ENCODE results near the gene COL24A1. TPM values are rescaled to one million over a fixed set of nuclear protein-coding genes. Genes with fewer than 3 reads are reported as not detected.

The COL24A1 gene
- total RNA-seq, 1 donor from 2014 or later, result 2.7 TPM

GRCh38 chr1:86152887-86153286 is 3.7 kb downstream of the COL24A1 start:
- Mint-ChIP-seq H3K27ac (no peak overlapping the region), H3K4me1 (peaks cover 26% of the 10 kb centered on the region), H3K9me3 (no peaks in the 10 kb centered on the region), H3K4me3 (no peak overlapping the region), H3K36me3 (no peaks in the 10 kb centered on the region), H3K27me3 (ENCODE audit: low read depth) (peaks cover 65% of the 10 kb centered on the region)
- no peak for DNase-seq (ENCODE audit: low spot score in 2 of 2, unreplicated experiment in 2 of 2)
- no peak for TF ChIP-seq CTCF (IDR thresholded peaks at IDR 0.05; ENCODE audit: unreplicated experiment)

DNA sequence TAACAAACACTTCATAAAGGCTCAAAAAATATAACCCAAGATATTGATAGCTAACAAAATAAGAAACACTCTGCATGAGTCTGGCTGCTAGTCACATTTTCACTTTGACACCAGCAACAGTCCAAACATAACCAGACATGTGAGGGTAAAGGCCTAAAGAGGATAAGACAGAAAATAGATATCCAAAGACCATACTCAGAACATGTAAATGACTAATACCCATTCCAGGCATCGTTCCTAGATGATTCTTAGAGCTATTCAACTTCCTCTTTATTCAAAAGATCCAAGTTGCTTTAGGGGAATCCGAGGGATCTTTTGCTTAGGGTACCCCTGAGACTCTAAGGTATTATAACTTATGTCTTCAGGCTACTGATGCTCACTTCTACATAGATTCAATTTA is 5.1 kb downstream of the COL24A1 start:
- TF ChIP-seq CTCF (IDR thresholded peaks at IDR 0.05; ENCODE audit: unreplicated experiment), result no peak
- Mint-ChIP-seq H3K27ac (no peak overlapping the region), H3K9me3 (no peaks in the 10 kb centered on the region), H3K36me3 (no peaks in the 10 kb centered on the region), H3K27me3 (ENCODE audit: low read depth) (peaks cover 54% of the 10 kb centered on the region), H3K4me3 (no peak overlapping the region), H3K4me1 (peaks cover 19% of the 10 kb centered on the region)
- DNase-seq (ENCODE audit: low spot score in 2 of 2, unreplicated experiment in 2 of 2), result no peak

DNA sequence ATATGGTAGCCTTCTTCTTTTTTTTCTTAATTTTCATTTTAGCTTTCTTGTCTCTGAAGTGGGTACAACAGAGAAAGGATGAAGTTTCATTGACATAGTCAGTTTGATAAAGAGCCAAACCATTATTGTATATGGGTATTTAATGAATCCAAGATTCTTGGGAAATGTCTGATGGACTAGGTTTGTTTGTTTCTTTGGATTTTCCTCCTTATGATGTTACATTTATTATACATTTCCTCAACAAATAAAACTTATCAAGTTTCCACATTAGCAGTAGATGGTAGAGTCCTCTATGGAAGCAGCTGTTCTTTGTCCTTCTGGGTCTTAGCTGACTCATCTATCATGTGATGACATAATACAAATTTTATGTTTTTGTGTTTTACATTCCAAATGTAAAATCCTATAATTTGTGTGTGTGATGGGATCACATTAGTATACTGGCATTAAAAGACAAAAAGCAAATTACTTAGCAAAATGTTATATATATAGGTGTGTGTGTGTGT is 6.0 kb downstream of the COL24A1 start:
- H3K27me3 Mint-ChIP-seq (ENCODE audit: low read depth), result peaks cover 46% of the 10 kb centered on the region
- H3K36me3 Mint-ChIP-seq, result no peaks in the 10 kb centered on the region
- H3K4me1 Mint-ChIP-seq, result peaks cover 11% of the 10 kb centered on the region
- H3K27ac Mint-ChIP-seq, result no peak overlapping the region
- DNase-seq (ENCODE audit: low spot score in 2 of 2, unreplicated experiment in 2 of 2), result no peak
- H3K9me3 Mint-ChIP-seq, result no peaks in the 10 kb centered on the region
- no peak overlapping the region for H3K4me3 Mint-ChIP-seq
- TF ChIP-seq CTCF (IDR thresholded peaks at IDR 0.05; ENCODE audit: unreplicated experiment), result no peak

GRCh38 chr1:86149591-86149990 is 7.0 kb downstream of the COL24A1 start:
- H3K36me3 Mint-ChIP-seq, result no peaks in the 10 kb centered on the region
- no peak overlapping the region for H3K4me3 Mint-ChIP-seq
- H3K27me3 Mint-ChIP-seq (ENCODE audit: low read depth), result peaks cover 36% of the 10 kb centered on the region
- H3K9me3 Mint-ChIP-seq, result no peaks in the 10 kb centered on the region
- no peak for DNase-seq (ENCODE audit: low spot score in 2 of 2, unreplicated experiment in 2 of 2)
- TF ChIP-seq CTCF (IDR thresholded peaks at IDR 0.05; ENCODE audit: unreplicated experiment), result no peak
- no peak overlapping the region for H3K27ac Mint-ChIP-seq
- H3K4me1 Mint-ChIP-seq, result peaks cover 4% of the 10 kb centered on the region

- no peak overlapping the region for H3K4me3 Mint-ChIP-seq
- H3K9me3 Mint-ChIP-seq, result no peaks in the 10 kb centered on the region
- no peak for DNase-seq (ENCODE audit: low spot score in 2 of 2, unreplicated experiment in 2 of 2)
- no peaks in the 10 kb centered on the region for H3K4me1 Mint-ChIP-seq
- H3K27ac Mint-ChIP-seq, result no peak overlapping the region
- TF ChIP-seq CTCF (IDR thresholded peaks at IDR 0.05; ENCODE audit: unreplicated experiment), result no peak
- no peaks in the 10 kb centered on the region for H3K36me3 Mint-ChIP-seq
- H3K27me3 Mint-ChIP-seq (ENCODE audit: low read depth), result peaks cover 27% of the 10 kb centered on the region
Measured at GRCh38 chr1:86147755-86148154, 8.8 kb downstream of the COL24A1 start.

DNA sequence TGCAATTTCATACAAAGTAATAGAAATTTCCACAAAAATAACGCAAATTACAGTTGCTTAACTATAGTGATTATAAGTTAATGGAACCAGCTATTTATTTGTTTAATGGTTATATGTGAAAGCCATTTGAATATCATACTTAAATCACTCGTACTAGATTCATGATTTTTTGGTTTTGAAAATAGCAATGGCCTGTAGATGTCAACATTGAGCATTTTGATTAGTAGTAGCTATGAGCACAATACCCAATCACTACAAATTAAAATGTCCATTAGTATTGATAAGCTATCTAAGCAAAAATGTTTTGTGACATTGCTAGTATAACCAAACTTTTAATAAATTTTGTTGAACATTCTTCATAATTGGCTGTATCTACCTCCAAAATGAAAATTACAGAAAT is 10.0 kb downstream of the COL24A1 start:
- no peaks in the 10 kb centered on the region for H3K4me1 Mint-ChIP-seq
- no peaks in the 10 kb centered on the region for H3K9me3 Mint-ChIP-seq
- H3K27me3 Mint-ChIP-seq (ENCODE audit: low read depth), result peaks cover 24% of the 10 kb centered on the region
- TF ChIP-seq CTCF (IDR thresholded peaks at IDR 0.05; ENCODE audit: unreplicated experiment), result no peak
- no peak overlapping the region for H3K27ac Mint-ChIP-seq
- no peak overlapping the region for H3K4me3 Mint-ChIP-seq
- DNase-seq (ENCODE audit: low spot score in 2 of 2, unreplicated experiment in 2 of 2), result no peak
- no peaks in the 10 kb centered on the region for H3K36me3 Mint-ChIP-seq

Measured in mesothelial cell of epicardium (in vitro differentiated cells).